HG02852 (cell line): Measurements from ENCODE around the gene NLRP12.
"Not testable (repeated sequence)": the region's sequence is repeated elsewhere in the genome, so short reads cannot be mapped to it uniquely, and the experiment has no call there.

Experiments
- ATAC-seq: cut with Tn5 transposase; IDR thresholded peaks from one replicate; pipeline ENCODE4 v1.9.1; 2021; ENCODE audit warnings: mild to moderate bottlenecking, moderate library complexity; ENCODE audit not compliant: unreplicated experiment

NLRP12 gene

DNA sequence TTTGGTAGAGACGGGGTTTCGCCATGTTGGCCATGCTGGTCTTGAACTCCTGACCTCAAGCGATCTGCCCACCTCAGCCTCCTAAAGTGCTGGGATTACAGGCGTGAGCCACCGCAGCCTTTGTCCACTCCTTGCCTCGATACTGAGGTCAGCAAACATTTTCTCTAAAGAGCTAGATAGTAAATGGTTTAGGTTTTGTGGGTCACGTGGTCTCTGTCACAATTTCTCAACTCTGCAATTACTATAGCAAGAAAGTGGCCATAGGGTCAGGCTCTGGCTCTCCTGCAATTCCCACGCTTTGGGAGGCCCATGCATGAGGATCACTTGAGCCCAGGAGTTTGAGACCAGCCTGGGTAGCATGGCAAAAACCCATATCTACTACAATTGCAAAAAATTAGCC lies 42.8 kb downstream of the NLRP12 start:
- not testable (repeated sequence) for ATAC-seq

DNA sequence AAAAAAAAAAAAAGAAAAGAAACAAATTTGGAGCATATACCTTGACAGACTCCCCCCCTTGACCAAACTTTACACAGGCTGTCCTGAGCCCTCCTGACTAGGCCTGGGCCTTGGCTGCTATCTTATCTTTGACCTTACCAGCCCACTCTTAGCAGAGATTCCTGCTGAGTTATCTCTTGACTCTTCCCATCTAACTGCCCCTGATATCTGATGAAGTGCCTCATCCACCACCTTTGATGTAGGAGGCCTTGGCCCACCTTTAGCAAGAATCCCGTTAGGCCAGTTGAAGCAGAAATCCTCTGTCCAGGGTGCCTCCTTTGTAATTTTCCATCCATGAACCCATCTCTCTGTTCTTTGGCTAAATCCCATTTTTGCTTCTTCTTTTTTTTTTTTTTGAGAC lies 43.6 kb downstream of the NLRP12 start:
- ATAC-seq, result no peak

DNA sequence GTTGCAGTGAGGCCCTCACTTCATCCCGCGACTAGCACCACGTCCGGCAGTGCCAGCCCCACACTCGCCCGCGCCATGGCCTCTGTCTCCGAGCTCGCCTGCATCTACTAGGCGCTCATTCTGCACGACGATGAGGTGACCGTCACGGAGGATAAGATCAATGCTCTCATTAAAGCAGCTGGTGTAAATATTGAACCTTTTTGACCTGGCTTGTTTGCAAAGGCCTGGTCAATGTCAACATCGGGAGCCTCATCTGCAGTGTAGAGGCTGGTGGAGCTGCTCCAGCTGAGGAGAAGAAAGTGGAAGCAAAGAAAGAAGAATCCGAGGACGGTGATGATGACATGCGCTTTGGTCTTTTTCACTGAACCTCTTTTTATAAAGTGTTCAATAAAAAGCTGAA lies 48.6 kb downstream of the NLRP12 start:
- ATAC-seq, result no peak

DNA sequence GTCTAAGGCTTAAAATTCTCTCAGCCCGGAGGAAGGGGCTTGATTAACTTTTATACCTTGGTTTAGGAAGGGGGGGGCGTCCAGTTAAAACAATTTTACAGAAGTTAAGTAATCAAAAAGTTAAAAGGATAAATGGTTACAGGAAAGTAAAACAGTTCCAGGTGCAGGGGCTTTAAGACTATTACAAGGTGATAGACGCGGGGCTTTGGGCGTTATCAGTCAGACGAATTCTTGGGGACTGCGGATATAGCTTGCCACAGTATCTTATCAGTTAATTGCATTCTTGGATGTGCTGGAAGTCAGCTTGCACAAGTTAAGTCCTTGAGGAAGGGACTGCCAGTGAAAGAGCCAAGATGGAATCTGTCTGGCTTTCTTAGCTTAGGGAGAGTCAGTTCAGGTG lies 49.6 kb downstream of the NLRP12 start:
- ATAC-seq, result not testable (repeated sequence)

DNA sequence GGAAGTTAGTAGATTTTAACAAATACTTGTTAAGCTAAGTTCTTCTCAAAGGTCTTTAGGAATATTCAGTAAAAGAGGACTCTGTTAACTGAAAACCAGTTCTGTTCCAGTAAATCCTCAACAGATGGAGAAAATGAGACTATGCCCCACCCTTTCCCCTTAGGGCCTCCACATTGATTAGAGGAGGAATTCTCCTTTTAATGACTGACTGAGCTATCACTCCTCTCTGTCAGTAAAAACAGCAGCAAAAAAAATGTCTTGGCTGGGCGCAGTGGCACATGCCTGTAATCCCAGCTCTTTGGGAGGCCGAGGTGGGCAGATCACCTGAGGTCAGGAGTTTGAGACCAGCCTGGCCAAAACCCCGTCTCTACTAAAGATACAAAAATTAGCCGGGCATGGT lies 50.1 kb downstream of the NLRP12 start:
- ATAC-seq, result no peak

DNA sequence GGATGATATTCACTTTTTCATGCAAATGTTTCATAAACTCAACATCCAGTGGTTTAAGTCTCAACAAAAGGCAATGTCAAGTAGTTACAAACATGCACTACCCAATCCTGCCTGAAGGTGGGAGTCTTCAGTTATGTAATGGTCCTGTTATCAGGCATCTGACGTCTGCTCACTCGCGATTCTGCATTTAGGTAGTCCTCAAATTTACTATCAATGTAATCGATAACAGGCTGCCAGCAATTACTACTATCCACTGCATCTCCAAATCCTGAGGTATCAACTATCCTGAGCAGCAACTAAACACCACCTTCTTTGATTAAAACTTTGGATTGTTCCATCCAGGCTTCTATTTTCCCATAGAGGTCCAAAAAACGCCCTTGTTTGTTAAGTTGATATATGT lies 51.2 kb downstream of the NLRP12 start:
- ATAC-seq, result no peak

DNA sequence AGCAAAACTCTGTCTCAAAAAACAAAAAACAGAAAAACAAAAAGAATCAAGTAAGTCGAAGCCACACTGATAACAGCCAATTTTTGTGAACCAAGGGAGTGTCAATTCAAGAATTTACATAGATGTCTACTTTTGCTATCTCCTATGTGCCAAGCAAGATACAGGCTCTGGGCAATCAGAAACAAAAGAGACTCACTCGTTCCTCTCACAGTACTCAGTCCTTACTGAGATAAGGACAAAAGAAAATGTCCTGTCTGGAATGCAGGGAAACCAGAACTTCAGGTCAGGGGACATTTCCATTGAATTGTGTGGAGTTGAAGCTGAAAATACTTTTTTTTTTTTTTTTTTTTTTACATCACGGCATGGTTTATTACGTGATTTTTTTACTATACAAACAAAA lies 53.0 kb downstream of the NLRP12 start:
- ATAC-seq, result no peak

DNA sequence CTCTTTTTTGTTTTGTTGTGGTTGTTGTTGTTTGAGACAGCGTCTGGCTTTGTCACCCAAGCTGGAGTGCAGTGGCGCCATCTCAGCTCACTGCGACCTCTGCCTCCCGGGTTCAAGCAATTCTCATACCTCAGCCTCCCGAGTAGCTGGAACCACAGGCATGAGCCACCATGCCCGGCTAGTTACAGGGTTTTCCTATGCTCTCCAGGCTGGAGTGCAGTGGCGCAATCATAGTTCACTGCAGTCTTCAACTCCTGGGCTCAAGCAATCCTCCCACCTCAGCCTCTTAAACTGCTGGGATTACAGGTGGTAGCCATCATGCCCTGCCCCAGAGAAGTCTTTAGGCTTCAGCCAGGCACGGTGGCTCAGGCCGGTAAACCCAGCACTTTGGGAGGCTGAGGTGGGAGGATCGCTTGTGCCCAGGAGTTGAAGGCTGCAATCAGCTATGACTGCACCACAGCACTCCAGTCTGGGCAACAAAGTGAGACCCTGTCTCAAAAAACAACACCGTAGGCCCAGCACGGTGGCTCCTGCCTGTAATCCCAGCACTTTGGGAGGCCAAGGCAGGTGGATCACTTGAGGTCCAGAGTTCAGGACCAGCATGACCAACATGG lies 54.3 kb downstream of the NLRP12 start:
- not testable (repeated sequence) for ATAC-seq

DNA sequence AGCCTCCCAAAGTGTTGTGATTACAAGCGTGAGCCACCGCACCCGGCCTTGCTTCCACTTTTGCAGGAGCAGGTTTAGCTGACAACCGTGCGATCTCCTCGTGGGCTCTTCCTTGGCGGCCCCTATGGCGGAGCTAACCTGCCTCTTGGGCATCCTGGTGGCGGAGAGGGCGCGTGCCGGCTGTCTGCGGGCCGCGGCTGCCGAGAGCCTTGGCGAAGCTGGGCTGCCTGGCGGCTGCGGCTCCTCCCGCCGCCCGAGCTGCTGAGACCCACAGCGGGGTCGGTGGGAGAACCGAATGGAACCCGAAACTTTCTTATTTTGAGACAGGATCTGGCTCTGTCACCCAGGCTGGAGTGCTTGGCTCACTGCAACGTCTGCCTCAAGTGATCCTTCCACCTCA lies 55.7 kb downstream of the NLRP12 start:
- no peak for ATAC-seq

DNA sequence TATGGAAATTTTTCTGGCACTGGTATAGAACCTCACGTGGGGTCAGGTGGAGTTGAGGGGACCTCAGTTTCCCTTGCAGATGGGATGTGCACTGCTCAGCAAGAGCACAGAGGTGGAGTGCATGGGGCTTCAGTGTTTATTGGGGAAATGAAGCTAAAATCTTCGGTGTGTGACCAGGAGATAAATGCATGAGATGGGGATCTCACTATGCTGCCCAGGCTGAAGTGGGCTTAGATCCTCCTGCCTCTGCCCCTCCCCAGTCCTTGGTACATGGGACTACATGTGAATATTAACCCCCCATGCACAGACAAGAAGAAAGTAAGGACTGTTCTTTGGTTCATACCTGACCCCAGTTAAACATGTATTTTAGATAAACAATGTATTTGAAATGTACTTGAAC lies 65.1 kb downstream of the NLRP12 start:
- not testable (repeated sequence) for ATAC-seq
